GM18951 (cell line): ENCODE results near the gene ZBTB47.

Experiments
- POLR2A ChIP-seq: IDR thresholded peaks from 4 replicates; pipeline ENCODE4 v1.6.1; 2011; ENCODE audit warnings: mild to moderate bottlenecking; ENCODE audit not compliant: insufficient read length, insufficient read depth; ENCODE audit errors: extremely low read depth
- in situ Hi-C: fragments of 300-500 bp; cut with MboI; formaldehyde crosslinking; loops from one replicate; pipeline ENCODE4 v1.12.0; 2022; ENCODE audit warnings: low sequenced_read_pairs, mixed read lengths, inconsistent platforms; ENCODE audit not compliant: unreplicated experiment

Gene ZBTB47

DNA sequence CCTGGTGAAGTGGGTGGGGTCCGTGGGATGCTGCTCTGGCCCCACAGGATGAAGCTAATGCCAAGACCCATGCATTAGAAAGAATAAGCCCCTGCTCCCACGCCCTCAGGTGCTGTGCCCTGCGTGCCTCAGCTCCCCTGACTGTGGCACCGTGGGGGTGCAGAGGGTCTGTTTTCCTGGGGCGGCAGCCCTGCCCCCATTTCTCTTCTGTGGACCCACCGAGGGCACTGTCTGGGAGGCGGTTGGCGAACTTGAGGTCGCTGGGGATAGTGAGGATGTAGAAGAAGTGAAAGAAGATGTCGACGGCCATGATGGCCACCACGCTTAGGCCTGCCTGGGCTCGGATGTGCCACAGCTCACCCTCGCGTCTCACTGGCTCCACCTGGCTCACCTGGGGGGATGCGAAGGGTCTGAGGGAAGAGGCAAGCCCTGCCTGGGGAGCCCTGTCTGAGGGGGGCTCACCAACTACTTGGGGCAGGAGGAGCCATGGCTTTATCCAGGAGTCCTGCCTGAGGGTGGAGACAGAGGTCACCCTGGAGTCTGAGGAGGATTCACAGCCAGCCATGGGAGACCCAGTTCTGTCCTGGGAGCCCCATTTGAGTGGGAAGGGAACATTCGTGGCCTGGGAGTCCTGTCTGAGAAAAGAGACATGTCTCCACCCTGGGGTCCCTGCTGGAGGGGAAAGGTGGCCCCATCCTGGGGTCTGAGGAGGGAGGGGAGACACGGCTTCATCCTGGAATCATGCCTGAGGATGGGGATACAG is 44.0 kb downstream of the ZBTB47 start:
- in situ Hi-C loops, result no loop called here

DNA sequence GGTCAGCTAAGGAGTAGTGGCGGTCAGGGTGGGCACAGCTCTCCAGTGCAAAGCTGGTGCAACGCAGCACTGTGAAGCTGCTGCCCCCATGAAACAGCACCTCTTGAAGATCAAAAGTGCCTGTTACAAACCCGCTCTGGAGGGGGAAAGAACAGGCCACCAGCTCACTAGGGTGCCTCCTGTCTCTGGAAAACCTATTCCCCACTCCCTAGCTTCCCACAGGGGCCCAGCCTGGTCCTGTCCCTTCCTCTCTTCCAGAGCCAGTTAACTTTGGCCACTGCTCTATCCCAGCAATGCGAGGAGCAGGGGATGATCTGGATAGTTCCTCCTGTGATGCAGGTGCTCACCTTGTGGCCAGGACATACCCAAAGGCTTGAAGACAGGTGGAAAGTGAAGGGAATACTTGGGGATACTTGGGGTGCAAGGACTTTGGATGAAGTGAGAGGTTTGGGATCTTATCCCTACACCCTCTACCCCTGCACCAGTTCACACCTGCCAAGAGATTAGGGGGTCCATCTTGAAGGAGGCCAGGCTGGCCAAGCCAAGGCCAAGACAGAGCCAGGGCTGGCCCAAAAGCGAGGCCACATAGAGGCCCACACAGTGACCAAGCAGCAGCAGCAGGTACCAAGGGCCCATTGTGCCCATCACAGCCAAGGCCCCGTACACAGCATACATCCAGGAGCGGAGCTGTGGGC is 44.9 kb downstream of the ZBTB47 start:
- no peak for TF ChIP-seq POLR2A
- in situ Hi-C loops, result no loop called here

More for the DNA sequence above, 44.0 kb downstream of the ZBTB47 start:
- no peak for TF ChIP-seq POLR2A

DNA sequence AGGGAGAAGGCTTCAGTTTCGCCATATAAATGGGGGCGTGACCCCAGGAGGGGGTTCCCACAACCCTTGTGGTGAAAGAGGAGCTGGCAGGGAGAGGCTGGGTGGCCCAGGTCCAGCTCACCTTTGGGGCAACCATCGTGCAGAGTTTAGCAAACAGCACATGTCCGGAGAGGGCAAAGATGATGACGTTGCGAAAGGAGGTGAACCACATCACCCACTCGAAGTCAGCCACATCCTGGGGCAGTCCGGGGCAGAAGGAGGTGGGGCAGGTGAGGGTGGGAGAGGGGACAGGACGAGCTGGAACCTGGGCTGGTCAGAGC is 45.4 kb downstream of the ZBTB47 start:
- in situ Hi-C loops, result no loop called here
- no peak for TF ChIP-seq POLR2A

DNA sequence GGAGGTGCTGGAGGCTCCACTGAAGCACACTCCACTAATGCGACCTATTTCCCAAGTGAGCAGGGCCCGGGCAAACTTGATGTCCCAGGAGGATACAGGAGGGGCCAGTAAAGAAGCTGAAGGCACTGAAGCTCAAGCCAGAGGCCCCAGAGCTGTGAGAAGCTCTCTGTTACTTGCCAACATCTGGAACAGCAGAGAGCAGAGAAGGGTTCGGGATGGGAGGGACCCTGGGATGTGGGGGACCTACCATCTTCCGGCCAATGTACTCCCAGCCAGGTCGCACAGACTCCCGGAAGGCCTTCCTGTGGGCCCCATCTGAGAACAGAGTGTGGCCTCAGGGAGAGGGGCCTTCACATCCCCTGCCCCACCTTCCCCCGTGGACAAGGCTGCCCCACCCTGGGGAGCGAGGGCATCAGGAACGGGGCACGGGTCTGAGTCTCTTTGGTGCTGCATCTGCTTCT is 46.0 kb downstream of the ZBTB47 start:
- TF ChIP-seq POLR2A, result no peak
- in situ Hi-C loops, result no loop called here

DNA sequence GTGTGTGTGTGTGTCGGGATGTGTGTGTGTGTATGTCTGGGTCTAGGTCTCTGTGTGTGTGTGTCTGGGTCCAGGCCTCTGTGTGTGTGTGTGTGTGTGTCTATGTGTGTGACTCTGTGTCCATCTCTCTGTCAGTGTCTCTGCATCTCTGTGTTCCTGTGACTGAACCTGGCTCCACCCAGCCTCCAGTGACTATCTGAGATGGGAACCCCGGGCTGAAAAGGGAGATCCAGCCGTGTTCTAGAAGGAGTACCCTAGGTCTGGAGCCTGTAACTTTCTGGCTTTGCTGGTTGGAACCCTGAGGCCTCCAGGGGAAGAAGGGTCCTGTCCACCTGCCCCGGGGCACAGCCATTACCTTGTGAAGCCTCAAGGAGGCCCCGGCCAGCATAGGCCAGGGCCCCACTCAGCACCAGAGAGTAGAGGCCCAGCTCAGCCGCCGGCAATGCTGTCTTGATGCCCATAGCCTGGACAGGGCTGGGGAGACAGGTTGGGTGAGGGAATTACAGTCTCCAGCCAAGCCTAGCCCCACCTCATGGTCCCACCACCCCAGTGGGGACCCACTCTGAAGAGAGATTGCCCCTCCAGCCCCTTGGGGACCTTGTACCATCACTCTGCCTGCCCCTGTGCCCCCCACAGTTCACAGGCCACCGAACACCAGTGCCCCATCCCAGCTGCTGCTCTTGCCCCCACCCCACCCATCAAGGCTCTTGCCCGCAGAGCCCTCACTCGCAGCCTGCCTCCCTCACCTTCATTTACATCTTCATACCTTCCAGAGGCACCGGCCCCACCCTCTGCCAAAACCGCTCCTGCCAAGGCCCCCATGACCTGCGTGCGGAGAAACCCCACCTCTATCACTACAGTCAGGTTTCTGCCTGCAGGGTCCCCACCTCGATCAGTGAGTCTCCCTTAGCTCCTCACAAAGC is 47.1 kb downstream of the ZBTB47 start:
- in situ Hi-C loops, result no loop called here
- no peak for TF ChIP-seq POLR2A

DNA sequence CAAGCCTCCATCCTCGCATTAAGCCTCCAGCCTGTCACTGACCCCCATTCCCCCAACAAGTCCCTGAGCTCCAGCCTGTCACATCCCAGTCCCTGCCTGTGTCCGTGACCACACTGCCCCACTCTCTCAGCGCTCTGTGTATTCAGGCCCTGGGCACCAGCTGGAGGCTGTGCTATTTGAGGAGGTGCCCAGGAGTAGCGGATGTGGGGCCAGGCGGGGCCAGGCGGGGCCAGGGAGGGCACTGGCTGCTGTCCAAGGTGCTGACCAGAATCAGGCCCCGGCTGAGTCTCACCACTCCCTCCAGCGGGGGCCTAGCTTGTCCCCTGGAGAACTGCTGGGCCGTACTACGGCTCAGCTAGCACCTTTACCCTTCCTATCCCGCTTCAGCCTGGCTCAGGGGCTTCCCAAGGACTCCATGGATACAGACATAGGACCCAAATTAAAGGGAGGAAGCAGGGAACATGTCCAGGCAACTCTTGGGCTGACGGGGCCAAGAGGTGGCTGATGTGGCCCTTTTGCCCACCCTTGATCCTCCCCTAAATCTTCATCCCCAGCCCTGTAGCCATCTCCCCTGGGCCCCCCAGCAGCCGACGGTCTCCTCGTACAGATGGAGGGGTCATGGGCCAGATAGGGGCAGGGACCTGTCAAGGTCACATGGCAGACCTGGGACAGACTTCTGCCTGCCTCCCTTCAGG is 48.0 kb downstream of the ZBTB47 start:
- in situ Hi-C loops, result no loop called here
- TF ChIP-seq POLR2A, result no peak

DNA sequence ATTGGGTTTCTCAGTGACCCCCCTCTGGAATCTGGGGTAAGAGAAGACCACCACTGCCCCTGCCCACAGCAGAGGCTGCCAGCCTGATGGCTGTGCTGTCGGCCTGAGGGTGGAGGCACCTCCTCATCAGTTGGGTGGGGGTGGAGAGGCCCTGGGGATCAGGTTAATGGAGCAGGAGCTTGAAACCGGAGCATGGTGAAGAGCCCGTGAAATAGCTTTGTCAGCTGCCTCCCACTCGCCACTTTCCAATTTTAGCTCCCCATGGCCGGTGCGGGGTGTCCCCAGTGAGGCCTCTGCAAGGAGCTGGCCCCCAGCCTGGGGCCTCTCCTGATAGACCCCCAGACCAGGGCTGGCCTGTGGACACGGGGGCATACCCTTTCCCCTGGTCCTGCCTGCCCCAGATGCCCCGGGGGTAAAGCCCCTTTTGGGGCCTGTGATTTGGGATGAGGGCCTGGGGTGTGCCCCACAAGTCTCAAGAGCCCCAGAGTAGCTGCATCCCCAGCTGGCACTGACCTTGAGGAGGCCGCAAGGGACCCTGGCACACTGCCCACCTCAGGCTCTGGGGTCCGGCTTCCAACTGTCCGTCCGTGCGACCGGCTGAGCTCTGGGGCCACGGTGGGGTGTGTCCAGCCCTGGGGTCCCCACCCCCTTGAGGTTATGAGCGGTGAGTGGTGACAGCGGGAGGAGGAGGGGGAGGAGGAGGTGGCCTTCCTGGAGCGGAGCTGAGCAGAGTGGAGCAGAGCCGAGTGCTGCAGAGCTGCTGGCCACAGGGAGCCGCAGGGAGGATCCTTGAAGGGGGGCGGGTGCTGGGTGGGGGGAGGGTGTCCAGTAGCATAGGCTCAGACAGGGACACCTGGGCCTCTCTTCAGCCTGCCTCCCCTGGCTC is 48.8 kb downstream of the ZBTB47 start, which contains the start of gene HHATL:
Gene HHATL, minus strand, starts transcription at position 733 of the 886 bp plus-strand sequence. CDS start 1,972 bp downstream, outside the sequence.
- in situ Hi-C loops, result no loop called here
- no peak for TF ChIP-seq POLR2A

DNA sequence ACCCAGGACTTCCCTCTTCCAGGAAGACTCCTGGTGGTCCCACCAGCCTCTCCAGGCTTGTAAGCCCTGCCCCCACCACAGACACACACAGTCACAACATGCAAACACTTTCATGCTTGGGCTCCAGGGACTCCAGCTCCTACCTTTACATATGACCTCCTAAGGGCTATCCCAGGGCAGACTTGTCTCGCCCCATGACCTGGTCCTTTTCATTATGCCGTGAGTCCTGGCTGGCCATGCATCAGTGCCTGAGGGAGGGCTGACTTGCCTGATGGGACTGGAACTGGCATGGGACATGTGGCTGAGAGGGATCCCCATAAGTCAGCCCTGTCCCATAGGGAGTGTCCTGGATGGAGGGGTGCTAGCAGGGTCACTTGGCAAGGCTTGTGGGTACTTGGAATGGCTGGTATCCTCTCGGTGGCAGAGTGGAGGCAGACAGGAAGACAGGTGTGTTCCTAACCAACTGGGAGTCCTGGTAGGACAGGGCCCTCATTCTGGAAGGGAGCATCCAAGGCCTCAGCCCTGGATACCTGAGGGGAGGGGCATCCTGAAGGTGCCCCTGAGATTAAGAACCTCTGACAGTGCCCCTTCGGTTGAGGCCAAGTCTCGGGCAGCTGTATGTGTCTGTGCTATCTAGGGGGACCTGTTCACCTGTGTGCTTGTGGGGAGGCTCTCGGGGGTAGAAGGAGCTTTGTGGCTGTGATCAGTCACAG is 49.6 kb downstream of the ZBTB47 start:
- no peak for TF ChIP-seq POLR2A
- in situ Hi-C loops, result no loop called here

DNA sequence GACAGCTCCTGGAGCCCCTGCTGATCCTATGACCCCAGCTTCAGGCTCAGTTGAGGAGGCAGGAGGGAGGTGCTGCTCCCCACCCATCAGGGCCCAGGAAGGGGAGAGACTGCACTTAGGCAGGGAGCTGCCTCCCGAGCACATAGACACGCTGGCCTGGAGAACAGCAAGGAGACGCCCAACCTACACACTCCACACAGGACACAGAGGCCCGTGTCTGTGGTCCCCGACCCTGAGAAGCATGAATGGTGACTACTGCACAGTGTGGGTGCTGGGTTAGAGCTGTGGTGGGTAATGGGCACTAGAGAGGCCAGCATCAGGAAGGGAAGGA is 50.2 kb downstream of the ZBTB47 start:
- no peak for TF ChIP-seq POLR2A
- in situ Hi-C loops, result no loop called here

DNA sequence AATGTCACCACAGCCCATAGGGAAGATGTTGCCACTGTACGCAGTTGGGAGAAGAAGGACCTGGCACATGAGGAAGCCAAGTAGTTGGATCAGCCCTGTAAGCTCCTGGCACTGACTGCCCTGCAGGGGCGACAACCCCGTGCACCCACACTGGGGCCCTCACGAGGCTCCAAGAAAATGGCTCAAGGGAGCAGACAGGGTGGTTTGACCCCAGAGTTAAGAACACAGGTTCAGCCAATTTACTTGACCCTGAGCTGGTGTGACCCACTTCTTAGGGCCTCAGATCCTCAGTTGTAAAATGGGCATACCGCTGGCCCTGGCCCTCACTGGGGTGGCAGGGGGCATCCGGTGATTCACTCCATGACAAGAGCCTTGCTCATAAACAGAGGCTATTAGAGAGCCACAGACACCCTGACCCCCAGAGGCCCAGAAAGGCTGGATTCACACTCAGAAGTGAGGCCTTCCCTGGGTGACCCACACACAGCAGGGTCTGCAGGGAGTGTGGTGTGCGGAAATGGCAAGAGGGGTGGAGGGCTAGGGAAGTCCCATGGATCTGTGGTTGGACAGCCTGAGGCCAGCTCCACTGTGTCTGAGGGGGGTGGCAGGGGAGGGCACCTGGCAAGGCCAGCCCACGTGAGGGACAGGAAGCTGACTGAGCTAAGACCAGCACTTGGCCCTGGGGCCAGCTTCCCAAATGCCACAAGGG is 50.8 kb downstream of the ZBTB47 start:
- no peak for TF ChIP-seq POLR2A
- in situ Hi-C loops, result no loop called here

DNA sequence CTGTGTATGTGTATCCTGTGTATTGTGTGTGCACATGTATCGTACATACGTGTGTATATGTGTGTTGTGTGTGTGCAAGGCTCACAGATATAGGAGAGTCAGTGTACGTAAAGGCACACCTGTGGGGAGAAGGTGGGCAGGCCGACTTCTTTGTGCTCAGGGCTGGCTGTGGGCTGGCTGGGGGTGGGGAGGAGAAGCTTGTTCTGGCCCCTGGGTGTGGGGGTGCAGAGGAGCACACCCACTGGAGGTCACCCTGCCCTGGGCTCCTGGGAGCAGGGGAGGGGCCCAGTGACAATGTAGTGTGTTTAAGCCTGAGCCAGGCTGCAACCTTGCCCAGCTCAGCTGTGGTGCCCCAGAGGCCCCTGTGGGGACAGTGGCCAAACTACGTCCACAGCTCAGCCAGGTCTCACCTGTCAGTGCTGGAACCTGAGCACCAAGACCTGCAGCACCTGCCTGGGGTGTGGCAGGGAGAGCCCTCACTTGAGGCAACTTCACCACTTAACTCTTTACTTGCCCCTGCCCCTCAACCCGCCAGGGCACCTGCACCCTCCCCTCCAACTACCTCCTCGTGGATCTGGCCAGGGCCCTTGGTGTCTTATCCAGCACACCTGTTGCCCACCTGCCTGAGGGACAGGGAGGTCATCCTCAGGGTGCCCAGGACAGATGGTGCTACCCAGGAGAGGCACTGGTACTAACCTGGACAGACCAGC is 51.7 kb downstream of the ZBTB47 start:
- in situ Hi-C loops, result no loop called here
- TF ChIP-seq POLR2A, result no peak
